ENCODE measurements around the gene CREB5.

Gene CREB5

GRCh38 chr7:28480595-28480994 is 68.3 kb downstream of the CREB5 start:
- no peak for DNase-seq (ENCODE audit: low read depth)

- no peak for DNase-seq (ENCODE audit: low read depth)
Measured at GRCh38 chr7:28481091-28481926, 69.0 kb downstream of the CREB5 start.

DNA sequence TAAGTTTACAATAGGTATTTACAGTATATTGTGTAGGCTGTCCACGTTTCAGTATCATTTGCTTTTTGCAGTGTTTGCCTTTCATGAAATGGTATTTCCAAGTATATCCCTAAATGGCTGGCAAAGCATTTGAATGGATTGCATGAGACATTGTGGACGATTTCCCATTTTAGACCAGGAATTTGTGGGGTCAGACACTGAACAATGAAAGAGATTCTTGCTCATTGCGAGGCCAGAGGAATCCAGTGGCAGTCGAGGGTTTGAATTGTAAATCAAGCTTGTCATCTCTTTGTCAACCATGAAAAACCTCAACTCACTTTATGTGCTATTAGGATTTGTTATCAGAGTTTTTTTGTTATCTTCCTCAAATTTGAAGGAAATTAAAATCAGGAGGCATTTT is 70.8 kb downstream of the CREB5 start:
- DNase-seq (ENCODE audit: low read depth): no peak

GRCh38 chr7:28483908-28484605 is 71.7 kb downstream of the CREB5 start:
- DNase-seq (ENCODE audit: low read depth): no peak

DNA sequence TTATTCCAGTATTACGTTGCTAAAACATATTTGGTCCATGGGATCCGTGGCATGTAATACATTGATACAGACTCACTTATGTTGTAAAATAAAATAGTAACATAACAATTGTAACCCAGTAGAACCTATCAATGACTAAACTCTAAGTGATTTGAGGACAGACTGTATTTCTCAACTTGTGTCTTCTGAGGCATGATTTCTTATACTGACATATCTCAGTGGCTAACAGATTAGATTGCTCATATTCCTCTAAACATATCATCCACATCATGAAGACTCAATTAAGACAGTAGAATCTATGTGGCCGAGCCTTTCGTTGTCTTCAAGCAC is 72.3 kb downstream of the CREB5 start:
- DNase-seq (ENCODE audit: low read depth): no peak

DNA sequence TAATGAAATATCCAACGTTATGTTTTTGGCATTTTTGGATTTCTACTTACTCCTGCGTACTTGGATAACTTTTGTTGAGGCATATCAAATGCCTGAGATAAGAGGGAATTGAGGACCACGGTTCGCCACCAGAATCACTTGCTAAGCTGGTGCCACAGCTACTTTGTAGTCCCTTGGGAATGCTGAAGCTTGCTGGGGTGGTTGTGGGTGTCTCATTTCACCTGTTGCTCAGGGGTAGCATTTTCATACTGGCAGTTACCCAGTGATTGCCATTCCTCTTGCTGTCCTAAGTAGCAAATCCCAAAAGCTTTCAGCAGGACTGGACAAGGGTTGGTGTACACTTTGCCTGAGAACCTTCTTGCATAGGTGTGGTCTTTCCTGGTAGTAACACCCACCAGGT is 75.2 kb downstream of the CREB5 start:
- no peak for DNase-seq (ENCODE audit: low read depth)

GRCh38 chr7:28488061-28488791 is 75.9 kb downstream of the CREB5 start:
- no peak for DNase-seq (ENCODE audit: low read depth)

DNA sequence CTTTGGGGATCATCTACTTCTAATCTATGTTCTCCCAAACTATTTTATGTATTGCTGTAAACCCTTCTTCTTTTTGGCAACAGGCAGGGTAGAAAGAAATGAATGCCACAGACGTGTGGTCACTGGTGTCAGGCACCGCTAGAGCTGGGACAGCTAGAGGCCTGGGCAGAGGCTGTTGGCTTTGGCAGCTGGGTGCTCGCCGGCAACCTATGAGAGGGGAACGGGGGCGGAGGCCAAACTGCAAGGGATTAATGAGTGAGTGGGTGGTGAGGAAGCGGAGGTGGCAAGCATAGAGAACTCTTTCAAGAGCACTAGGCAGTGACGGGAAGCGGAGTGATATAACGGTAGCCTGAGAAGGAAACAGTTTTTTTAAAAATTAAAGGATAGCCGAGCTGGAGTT is 78.5 kb downstream of the CREB5 start:
- no peak for DNase-seq (ENCODE audit: low read depth)

DNA sequence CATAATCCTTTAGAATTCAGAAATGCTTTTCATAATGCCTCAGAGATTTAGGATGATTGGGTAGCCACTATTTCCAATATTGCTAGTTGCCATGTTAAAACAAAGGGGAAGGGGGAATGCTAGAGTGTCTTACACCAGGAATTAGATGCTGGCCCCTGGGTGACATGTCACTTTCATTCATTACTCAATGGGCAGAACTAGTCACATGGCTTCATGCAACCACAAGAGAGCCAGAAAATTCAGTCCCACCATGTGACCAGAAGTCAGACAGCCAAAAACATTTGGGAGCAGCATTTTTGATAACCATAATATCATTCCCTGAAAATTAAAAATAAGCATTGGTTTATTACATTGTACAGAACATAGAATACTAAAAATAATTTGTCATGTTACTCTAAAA is 81.2 kb downstream of the CREB5 start:
- DNase-seq (ENCODE audit: low read depth): no peak

GRCh38 chr7:28497009-28497408 is 84.7 kb downstream of the CREB5 start:
- no peak for DNase-seq (ENCODE audit: low read depth)

GRCh38 chr7:28498636-28499035 is 86.3 kb downstream of the CREB5 start:
- no peak for DNase-seq (ENCODE audit: low read depth)

- no peak for DNase-seq (ENCODE audit: low read depth)
Measured at GRCh38 chr7:28500138-28500537, 87.8 kb downstream of the CREB5 start.

DNA sequence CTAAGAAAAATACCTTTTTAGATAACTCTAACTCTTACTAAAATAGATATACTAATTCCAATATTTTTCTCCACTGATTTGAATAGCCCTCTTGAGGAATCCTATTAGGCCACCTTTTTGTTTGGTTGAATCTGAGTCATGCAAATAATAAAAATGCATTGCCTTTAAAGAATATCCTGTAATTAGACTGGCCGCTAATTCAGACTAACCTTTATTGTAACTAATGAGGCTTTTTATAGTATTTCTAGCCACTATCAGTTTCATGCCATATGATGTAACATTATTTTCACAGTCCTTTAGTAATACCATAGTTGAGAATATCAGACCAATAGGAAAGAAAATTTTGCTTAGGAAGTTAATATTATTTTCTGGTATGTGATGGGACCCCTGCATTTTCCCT is 90.1 kb downstream of the CREB5 start:
- no peak for DNase-seq (ENCODE audit: low read depth)

- no peak for DNase-seq (ENCODE audit: low read depth)
Measured at GRCh38 chr7:28503396-28503795, 91.1 kb downstream of the CREB5 start.

GRCh38 chr7:28505014-28505413 is 92.7 kb downstream of the CREB5 start:
- no peak for DNase-seq (ENCODE audit: low read depth)

DNA sequence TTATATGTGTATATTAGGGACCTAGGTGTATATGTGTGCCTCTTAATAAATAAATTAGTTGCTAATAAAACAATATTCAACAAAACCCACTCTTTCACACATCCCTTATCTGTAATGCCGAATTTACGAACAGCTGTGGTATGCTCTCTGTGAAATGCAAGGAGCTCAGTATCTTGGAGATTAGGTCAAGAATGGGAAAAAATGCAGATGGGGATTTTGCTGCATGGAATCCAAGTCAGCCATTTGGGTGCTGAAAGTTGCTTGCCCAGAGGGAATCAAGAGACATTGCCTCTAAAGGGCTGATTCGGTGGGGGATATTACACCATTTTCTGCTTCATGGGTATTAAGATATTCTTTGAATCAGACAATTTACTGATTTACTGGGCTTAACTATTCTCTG is 93.5 kb downstream of the CREB5 start:
- DNase-seq (ENCODE audit: low read depth): no peak

DNA sequence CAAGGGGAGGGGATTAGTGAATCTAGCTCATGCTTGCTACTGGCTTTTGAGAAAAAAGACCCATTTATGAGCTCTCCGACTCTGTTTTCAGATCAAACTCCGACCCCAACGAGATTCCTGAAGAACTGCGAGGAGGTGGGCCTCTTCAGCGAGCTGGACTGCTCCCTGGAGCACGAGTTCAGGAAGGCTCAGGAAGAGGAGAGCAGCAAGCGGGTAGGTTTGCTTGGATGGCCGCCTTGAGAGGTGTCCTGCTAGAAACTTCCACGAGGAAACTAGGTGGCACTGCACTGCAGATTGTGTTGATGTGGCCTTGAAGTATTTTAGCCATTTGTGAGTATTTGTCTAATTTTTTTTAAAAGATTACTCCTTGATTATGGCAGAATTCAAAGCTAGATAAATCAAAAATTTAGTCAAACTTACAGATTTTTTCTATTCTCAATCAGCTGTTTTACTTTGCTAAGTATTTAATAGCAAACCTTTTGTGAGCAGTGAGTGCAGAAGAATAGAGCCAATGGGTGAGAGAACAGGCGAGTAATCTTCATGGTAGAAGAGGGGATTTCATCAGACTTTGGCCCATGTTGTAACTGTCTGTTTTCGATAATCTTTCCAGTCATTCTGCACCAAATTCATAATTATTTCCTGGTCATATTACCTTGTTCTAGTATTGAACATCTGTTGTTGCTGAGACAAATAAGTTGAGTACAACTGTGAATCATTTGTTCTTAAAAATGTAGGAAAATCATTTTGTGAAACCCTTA is 95.4 kb downstream of the CREB5 start:
- DNase-seq (ENCODE audit: low read depth): no peak

- DNase-seq (ENCODE audit: low read depth): no peak
Measured at GRCh38 chr7:28509251-28510025, 97.1 kb downstream of the CREB5 start.

DNA sequence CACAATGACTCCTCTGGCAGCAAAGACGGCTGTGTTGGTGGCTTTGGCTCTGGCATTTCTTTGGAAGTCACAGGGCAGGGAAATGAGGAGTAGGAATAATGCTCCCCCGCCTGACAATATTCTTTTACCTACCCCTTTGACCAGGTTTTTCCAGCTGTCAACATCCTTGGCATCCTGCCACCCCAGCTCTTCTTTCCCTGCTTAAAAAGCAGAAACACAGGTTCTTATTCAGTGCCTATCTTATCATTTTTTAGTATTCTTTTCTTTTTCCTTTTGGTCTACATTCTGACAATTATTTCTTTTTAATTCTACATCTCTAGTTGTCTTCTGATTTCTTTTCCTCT is 97.7 kb downstream of the CREB5 start:
- DNase-seq (ENCODE audit: low read depth): no peak

DNA sequence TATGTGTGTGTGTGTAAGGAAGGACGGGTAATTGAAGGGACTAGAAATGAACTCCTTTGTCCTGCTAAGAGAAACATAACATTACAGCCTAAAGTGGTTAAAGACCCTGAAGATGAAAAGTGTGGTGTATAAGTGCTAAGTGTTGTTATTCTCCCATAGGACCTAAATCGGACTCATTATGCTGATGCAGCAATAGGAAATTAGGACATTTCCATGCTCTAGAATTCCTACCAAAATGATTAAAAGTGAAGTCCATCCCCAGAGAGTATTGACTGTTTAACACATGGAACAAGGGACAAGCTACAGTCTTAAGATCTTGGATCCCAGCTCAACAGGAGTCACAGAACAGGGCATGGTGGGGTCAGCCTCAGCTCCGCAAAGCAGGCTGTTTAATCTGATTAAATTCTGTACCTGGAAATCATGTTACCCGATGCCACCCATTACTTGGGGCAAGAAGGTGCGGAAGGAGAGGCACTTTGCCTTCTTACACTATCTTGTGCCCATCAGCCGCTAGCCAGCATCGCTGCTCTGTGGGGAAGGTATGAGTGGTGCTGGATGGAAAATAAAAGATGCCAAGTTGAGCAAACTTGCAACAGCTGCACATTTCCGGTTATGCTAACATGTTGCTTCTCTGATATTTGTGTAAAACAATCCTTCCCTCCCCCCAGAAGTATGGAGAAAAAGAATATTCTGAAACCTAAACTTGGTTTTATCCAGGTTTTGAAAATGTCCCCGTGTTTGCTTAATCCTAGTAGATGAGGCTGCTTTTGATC is 100.5 kb downstream of the CREB5 start:
- no peak for DNase-seq (ENCODE audit: low read depth)

Data from activated gamma-delta T cell treated with anti-CD3 and anti-CD28 coated beads, Interleukin-2, amount 50 U/mL, for 16 hours (primary cell).